HEK293 (cell line): ENCODE measurements around the gene BIRC7.

Experiments used
- KLF16 ChIP-seq: fragments of 450-650 bp; formaldehyde crosslinking; IDR thresholded peaks from 2 replicates; pipeline ENCODE4 v1.5.1; 2017; ENCODE audit warnings: missing biosample characterization, missing genetic modification characterization
- MYNN ChIP-seq: fragments of 450-650 bp; formaldehyde crosslinking; IDR thresholded peaks from 2 replicates; pipeline ENCODE4 v1.5.1; 2016; ENCODE audit warnings: missing biosample characterization, missing genetic modification characterization, borderline replicate concordance
- OVOL3 ChIP-seq: fragments of 450-650 bp; formaldehyde crosslinking; IDR thresholded peaks from 2 replicates; pipeline ENCODE4 v1.5.1; 2016; ENCODE audit warnings: missing biosample characterization, missing genetic modification characterization
- REPIN1 ChIP-seq: fragments of 450-650 bp; formaldehyde crosslinking; IDR thresholded peaks from 2 replicates; pipeline ENCODE4 v1.5.1; 2017; ENCODE audit warnings: missing biosample characterization, missing genetic modification characterization, low read depth
- TCF7L2 ChIP-seq: IDR thresholded peaks from 2 replicates; pipeline ENCODE4 v1.6.1; 2011; ENCODE audit warnings: low read depth, mild to moderate bottlenecking, inconsistent platforms, low read length, moderate library complexity, borderline replicate concordance
- ZNF184 ChIP-seq: fragments of 450-650 bp; IDR thresholded peaks from 2 replicates; pipeline ENCODE4 v1.5.1; 2018; ENCODE audit warnings: missing biosample characterization, mild to moderate bottlenecking, missing genetic modification characterization
- ZNF274 ChIP-seq, 2 experiments: fragments of 200-500 bp in 1 of 2; fragments of 450-650 bp in 1 of 2; sonication (Bioruptor generic) in 1 of 2; formaldehyde crosslinking in 1 of 2; IDR thresholded peaks; 2 replicates each; pipeline versions ENCODE4 v1.5.1 to v1.6.1; 2014 to 2016; ENCODE audit warnings: borderline replicate concordance in 1 of 2, inconsistent platforms in 1 of 2, low read length in 1 of 2, missing biosample characterization in 1 of 2, missing genetic modification characterization in 1 of 2
- ZNF529 ChIP-seq: fragments of 450-650 bp; formaldehyde crosslinking; IDR thresholded peaks from 2 replicates; pipeline ENCODE4 v1.5.1; 2017; ENCODE audit warnings: missing genetic modification characterization, missing biosample characterization; ENCODE audit not compliant: insufficient replicate concordance
- ZNF623 ChIP-seq: fragments of 450-650 bp; formaldehyde crosslinking; IDR thresholded peaks from 2 replicates; pipeline ENCODE4 v1.5.1; 2016; ENCODE audit warnings: missing biosample characterization, missing genetic modification characterization
- ZNF639 ChIP-seq: fragments of 450-650 bp; formaldehyde crosslinking; IDR thresholded peaks from 2 replicates; pipeline ENCODE4 v1.5.1; 2016; ENCODE audit warnings: missing biosample characterization, missing genetic modification characterization
- TF ChIP-seq, protein P1 (sequence below): fragments of 450-650 bp; formaldehyde crosslinking; IDR thresholded peaks from 2 replicates; pipeline ENCODE4 v1.5.1; 2016; ENCODE audit warnings: missing biosample characterization, missing genetic modification characterization, borderline replicate concordance
- TF ChIP-seq, protein P2 (sequence below): fragments of 450-650 bp; formaldehyde crosslinking; IDR thresholded peaks from 2 replicates; pipeline ENCODE4 v1.5.1; 2016; ENCODE audit warnings: missing biosample characterization, missing genetic modification characterization
- TF ChIP-seq, protein P3 (sequence below): fragments of 450-650 bp; formaldehyde crosslinking; conservative IDR thresholded peaks from 2 replicates; pipeline ENCODE4 v1.5.1; 2016; ENCODE audit warnings: low read depth, missing biosample characterization, missing genetic modification characterization

DNA sequence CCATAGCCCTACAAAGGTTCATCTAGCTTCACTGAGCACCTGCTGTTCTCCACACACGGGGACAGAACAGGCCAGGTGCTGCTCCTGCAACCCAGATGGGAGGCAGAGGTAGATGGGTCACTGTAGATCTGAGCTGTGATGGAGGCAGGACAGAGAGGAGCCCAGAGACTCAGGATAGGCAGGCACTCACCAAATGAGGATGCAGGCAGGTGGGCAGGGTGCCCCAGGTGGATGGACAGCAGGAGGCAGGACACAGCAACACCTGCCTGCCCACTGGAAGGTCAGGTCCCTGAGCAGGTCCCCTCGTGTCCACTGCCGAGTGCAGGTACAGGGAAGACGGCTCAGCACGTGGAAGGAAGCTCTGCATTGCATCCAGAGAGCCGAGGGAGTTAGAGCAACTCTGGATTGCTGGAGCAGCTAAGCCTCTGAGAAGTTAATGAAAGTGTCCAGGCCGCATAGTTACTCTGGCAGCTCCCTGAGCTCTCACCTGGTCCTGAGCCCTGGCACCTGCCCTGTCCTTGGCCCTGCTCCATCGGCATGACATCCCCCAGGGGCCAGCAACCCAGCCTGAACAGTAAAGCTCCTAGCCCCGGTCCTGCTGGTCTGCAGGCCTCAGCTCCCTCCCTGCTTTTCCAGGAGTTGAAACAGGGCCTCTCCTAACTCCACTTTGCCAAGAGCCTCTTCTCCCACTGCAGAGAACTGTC is 14.9 kb upstream of the BIRC7 start:
- TF ChIP-seq ZNF529 (no peak), ZNF639 (tag by site-specific recombination) (no peak), ZNF274 (IDR thresholded peaks at IDR 0.05; ENCODE audit: low read length) (no peak), ZNF274 (tag by site-specific recombination; IDR thresholded peaks at IDR 0.05; ENCODE audit: borderline replicate concordance) (no peak), ZNF623 (no peak), OVOL3 (tag by site-specific recombination) (no peak), ZNF184 (tag by site-specific recombination) (no peak), KLF16 (tag by site-specific recombination) (no peak), REPIN1 (no peak), MYNN (tag by site-specific recombination) (no peak), TCF7L2 (no peak)
- TF ChIP-seq, protein P1, sequence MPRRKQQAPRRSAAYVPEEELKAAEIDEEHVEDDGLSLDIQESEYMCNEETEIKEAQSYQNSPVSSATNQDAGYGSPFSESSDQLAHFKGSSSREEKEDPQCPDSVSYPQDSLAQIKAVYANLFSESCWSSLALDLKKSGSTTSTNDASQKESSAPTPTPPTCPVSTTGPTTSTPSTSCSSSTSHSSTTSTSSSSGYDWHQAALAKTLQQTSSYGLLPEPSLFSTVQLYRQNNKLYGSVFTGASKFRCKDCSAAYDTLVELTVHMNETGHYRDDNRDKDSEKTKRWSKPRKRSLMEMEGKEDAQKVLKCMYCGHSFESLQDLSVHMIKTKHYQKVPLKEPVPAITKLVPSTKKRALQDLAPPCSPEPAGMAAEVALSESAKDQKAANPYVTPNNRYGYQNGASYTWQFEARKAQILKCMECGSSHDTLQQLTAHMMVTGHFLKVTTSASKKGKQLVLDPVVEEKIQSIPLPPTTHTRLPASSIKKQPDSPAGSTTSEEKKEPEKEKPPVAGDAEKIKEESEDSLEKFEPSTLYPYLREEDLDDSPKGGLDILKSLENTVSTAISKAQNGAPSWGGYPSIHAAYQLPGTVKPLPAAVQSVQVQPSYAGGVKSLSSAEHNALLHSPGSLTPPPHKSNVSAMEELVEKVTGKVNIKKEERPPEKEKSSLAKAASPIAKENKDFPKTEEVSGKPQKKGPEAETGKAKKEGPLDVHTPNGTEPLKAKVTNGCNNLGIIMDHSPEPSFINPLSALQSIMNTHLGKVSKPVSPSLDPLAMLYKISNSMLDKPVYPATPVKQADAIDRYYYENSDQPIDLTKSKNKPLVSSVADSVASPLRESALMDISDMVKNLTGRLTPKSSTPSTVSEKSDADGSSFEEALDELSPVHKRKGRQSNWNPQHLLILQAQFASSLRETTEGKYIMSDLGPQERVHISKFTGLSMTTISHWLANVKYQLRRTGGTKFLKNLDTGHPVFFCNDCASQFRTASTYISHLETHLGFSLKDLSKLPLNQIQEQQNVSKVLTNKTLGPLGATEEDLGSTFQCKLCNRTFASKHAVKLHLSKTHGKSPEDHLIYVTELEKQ (tag by site-specific recombination): no peak
- TF ChIP-seq, protein P2, sequence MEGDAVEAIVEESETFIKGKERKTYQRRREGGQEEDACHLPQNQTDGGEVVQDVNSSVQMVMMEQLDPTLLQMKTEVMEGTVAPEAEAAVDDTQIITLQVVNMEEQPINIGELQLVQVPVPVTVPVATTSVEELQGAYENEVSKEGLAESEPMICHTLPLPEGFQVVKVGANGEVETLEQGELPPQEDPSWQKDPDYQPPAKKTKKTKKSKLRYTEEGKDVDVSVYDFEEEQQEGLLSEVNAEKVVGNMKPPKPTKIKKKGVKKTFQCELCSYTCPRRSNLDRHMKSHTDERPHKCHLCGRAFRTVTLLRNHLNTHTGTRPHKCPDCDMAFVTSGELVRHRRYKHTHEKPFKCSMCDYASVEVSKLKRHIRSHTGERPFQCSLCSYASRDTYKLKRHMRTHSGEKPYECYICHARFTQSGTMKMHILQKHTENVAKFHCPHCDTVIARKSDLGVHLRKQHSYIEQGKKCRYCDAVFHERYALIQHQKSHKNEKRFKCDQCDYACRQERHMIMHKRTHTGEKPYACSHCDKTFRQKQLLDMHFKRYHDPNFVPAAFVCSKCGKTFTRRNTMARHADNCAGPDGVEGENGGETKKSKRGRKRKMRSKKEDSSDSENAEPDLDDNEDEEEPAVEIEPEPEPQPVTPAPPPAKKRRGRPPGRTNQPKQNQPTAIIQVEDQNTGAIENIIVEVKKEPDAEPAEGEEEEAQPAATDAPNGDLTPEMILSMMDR (tag by site-specific recombination): no peak
- TF ChIP-seq, protein P3, sequence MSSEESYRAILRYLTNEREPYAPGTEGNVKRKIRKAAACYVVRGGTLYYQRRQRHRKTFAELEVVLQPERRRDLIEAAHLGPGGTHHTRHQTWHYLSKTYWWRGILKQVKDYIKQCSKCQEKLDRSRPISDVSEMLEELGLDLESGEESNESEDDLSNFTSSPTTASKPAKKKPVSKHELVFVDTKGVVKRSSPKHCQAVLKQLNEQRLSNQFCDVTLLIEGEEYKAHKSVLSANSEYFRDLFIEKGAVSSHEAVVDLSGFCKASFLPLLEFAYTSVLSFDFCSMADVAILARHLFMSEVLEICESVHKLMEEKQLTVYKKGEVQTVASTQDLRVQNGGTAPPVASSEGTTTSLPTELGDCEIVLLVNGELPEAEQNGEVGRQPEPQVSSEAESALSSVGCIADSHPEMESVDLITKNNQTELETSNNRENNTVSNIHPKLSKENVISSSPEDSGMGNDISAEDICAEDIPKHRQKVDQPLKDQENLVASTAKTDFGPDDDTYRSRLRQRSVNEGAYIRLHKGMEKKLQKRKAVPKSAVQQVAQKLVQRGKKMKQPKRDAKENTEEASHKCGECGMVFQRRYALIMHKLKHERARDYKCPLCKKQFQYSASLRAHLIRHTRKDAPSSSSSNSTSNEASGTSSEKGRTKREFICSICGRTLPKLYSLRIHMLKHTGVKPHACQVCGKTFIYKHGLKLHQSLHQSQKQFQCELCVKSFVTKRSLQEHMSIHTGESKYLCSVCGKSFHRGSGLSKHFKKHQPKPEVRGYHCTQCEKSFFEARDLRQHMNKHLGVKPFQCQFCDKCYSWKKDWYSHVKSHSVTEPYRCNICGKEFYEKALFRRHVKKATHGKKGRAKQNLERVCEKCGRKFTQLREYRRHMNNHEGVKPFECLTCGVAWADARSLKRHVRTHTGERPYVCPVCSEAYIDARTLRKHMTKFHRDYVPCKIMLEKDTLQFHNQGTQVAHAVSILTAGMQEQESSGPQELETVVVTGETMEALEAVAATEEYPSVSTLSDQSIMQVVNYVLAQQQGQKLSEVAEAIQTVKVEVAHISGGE (tag by site-specific recombination): no peak
